D721Med (cell line): ENCODE data around the gene AVP.
"Not testable (repeated sequence)": the region's sequence is repeated elsewhere in the genome, so short reads cannot be mapped to it uniquely, and the experiment has no call there.

Source experiments
- DNase-seq: peaks from one replicate; pipeline ENCODE4 v3.0.0; 2011; ENCODE audit warnings: low spot score; ENCODE audit not compliant: insufficient read length
- FAIRE-seq: peaks from 2 replicates; lab custom pipeline; 2011; peaks lifted over from hg19 to GRCh38; lab: Jason Lieb, UNC
- CTCF ChIP-seq: IDR thresholded peaks from 2 replicates; pipeline ENCODE4 v1.5.1; 2012; ENCODE audit warnings: mild to moderate bottlenecking, control low read depth; ENCODE audit not compliant: insufficient read depth; ENCODE audit errors: missing control alignments

The AVP gene

GRCh38 chr20:3084283-3084985 is at the start of gene AVP:
Gene AVP, minus strand, starts transcription at chr20:3084724. Its CDS starts 50 bp downstream, at chr20:3084674.
- DNase-seq (no peak), FAIRE-seq (no peak)
- TF ChIP-seq CTCF = no peak

- TF ChIP-seq CTCF = no peak
- no peak for FAIRE-seq
- no peak for DNase-seq
Observed at GRCh38 chr20:3134151-3134550, 49.6 kb upstream of the AVP start.

- no peak for DNase-seq
- no peak for TF ChIP-seq CTCF
- no peak for FAIRE-seq
Observed at GRCh38 chr20:3133155-3133554, 48.6 kb upstream of the AVP start.

- FAIRE-seq = no peak
- DNase-seq = no peak
- TF ChIP-seq CTCF = no peak
Observed at GRCh38 chr20:3130051-3130600, 45.6 kb upstream of the AVP start.

GRCh38 chr20:3129094-3129493 is 44.6 kb upstream of the AVP start:
- DNase-seq (no peak), FAIRE-seq (no peak)
- no peak for TF ChIP-seq CTCF

- TF ChIP-seq CTCF = no peak
- DNase-seq = no peak
- FAIRE-seq = no peak
Observed at GRCh38 chr20:3128275-3128984, 43.9 kb upstream of the AVP start.

- no peak for TF ChIP-seq CTCF
- DNase-seq (no peak), FAIRE-seq (no peak)
Observed at GRCh38 chr20:3126527-3126859, 42.0 kb upstream of the AVP start.

GRCh38 chr20:3125776-3126526 is 41.4 kb upstream of the AVP start:
- not testable (repeated sequence) for FAIRE-seq, DNase-seq

- FAIRE-seq, DNase-seq: not testable (repeated sequence)
Observed at GRCh38 chr20:3124773-3125560, 40.4 kb upstream of the AVP start.
